Spinal cord (tissue), 10 donors: Measurements from ENCODE around the gene CFAP46. TPM values are rescaled to one million over a fixed set of nuclear protein-coding genes. Genes with fewer than 3 reads are reported as not detected.

Source experiments
- DNase-seq, 6 donors: peaks; one replicate each; pipeline versions ENCODE4 v3.0.0 to v3.0.0-alpha.2; 2013 to 2015; ENCODE audit warnings: low spot score in 6 of 6, low read depth in 4 of 6
- H3K27ac ChIP-seq: one replicate; pipeline ENCODE4 v1.5.1; 2013; ENCODE audit warnings: low read depth, low read length, control low read depth
- H3K27me3 ChIP-seq: one replicate; pipeline ENCODE4 v1.6.1; 2013; ENCODE audit warnings: low read length; ENCODE audit not compliant: control insufficient read depth, insufficient read depth
- H3K36me3 ChIP-seq: one replicate; pipeline ENCODE4 v1.6.1; 2013; ENCODE audit warnings: low read length; ENCODE audit not compliant: control insufficient read depth, insufficient read depth
- H3K4me1 ChIP-seq: one replicate; pipeline ENCODE4 v1.6.1; 2013; ENCODE audit warnings: low read length; ENCODE audit not compliant: control insufficient read depth, insufficient read depth
- H3K4me3 ChIP-seq: one replicate; pipeline ENCODE4 v1.5.1; 2013; ENCODE audit warnings: low read depth, low read length, control low read depth
- H3K9me3 ChIP-seq: one replicate; pipeline ENCODE4 v1.6.1; 2013; ENCODE audit warnings: low read length; ENCODE audit not compliant: control insufficient read depth, insufficient read depth
- WGBS: methylation state at CpG from one replicate; pipeline ENCODE4 v1.1.5; 2013; ENCODE audit warnings: missing lambda C conversion rate; ENCODE audit not compliant: insufficient coverage; 5-methylcytosine and 5-hydroxymethylcytosine counted together
- polyA plus RNA-seq, 2 donors: library from polyadenylated mRNA; unstranded; fragments of 120-200 nt; gene quantifications; one replicate each; pipeline ENCODE4 v1.2.1, GENCODE V29; 2013; ENCODE audit not compliant: insufficient read length in 2 of 2
- total RNA-seq, 2 donors: library from RNA; depleted of rRNA in 1 of 2; stranded (reverse); fragments of 120-200 nt in 1 of 2; fragments of >200 nt in 1 of 2; gene quantifications; one replicate each; pipeline versions ENCODE4 v1.2.3 to v1.2.4, GENCODE V29; 2013 to 2014
- donor health status: healthy.

The CFAP46 gene
- total and polyA plus RNA-seq, 4 donors = 5.3 to 14.3 (median 13.2) TPM

- Histone ChIP-seq H3K4me3 (no peak overlapping the region), H3K27me3 (peaks cover 28% of the 10 kb centered on the region), H3K27ac (no peak overlapping the region), H3K4me1 (peaks cover 13% of the 10 kb centered on the region), H3K9me3 (no peaks in the 10 kb centered on the region), H3K36me3 (peaks cover 14% of the 10 kb centered on the region)
- WGBS = 51% methylated on average over 9 of the region's 18 CpGs
- no peak for DNase-seq
Measured at GRCh38 chr10:132835848-132836233, 106.5 kb downstream of the CFAP46 start.

DNA sequence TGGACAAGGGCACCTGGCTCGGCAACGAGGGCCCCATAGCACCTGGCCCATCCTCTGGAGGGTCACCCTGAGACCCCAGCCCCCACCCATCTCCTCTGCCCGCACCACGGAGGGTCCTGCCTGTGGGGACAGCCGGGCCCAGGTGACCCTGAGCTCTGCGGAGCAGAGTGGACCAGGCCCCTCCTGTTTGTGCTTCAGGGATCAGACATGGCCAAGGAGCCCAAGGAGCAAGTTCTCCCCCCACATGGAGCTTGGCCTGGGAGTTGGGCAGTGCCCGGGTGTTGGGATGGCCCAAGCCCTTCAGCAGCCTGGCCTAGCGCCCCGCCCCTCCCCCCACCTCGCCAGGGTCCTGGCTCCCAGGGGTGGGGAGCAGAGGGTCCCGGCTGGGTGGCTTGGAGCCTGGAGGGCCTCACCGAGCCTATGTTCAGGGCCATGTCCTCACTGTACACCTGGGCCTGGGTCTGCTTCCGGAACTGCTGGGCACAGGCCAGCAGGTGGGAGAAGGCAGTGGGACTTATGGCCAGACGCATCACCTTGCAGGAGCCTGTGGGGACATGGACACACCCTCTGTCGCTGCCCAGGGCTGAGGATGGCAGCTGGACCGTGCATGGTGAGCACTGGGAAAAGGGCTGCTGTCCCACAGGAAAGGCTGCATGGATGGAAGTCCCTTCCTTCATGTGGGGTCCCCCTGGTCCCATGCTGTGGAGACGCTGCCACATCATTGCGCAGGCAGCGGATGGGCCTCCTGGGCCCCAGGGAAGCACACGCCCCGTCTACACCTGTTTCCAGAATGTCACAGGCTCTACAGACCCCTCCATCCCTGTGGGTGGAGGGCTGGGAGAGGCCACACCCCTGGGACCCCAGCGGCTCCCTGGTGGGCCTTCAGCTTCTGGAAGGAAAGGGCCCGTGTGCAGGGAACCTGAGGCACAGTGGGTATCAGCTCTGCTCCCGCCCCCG, 107.2 kb downstream of the CFAP46 start:
- DNase-seq = no peak
- 88% methylated on average over 17 of the region's 25 CpGs for whole genome bisulfite sequencing
- H3K27me3 ChIP-seq = peaks cover 28% of the 10 kb centered on the region

GRCh38 chr10:132834311-132834761, 108.0 kb downstream of the CFAP46 start:
- WGBS = 91% methylated on average over 16 of the region's 18 CpGs
- no peak for DNase-seq
- H3K27ac ChIP-seq = no peak overlapping the region
- peaks cover 28% of the 10 kb centered on the region for H3K27me3 ChIP-seq
- H3K4me1 ChIP-seq = peaks cover 13% of the 10 kb centered on the region
- H3K36me3 ChIP-seq = peaks cover 14% of the 10 kb centered on the region
- H3K4me3 ChIP-seq = no peak overlapping the region
- H3K9me3 ChIP-seq = no peaks in the 10 kb centered on the region

More for the DNA sequence above, 107.2 kb downstream of the CFAP46 start:
- no peak overlapping the region for H3K4me3 ChIP-seq
- no peaks in the 10 kb centered on the region for H3K9me3 ChIP-seq
- H3K4me1 ChIP-seq = peaks cover 13% of the 10 kb centered on the region
- H3K27ac ChIP-seq = no peak overlapping the region
- H3K36me3 ChIP-seq = peaks cover 14% of the 10 kb centered on the region

DNA sequence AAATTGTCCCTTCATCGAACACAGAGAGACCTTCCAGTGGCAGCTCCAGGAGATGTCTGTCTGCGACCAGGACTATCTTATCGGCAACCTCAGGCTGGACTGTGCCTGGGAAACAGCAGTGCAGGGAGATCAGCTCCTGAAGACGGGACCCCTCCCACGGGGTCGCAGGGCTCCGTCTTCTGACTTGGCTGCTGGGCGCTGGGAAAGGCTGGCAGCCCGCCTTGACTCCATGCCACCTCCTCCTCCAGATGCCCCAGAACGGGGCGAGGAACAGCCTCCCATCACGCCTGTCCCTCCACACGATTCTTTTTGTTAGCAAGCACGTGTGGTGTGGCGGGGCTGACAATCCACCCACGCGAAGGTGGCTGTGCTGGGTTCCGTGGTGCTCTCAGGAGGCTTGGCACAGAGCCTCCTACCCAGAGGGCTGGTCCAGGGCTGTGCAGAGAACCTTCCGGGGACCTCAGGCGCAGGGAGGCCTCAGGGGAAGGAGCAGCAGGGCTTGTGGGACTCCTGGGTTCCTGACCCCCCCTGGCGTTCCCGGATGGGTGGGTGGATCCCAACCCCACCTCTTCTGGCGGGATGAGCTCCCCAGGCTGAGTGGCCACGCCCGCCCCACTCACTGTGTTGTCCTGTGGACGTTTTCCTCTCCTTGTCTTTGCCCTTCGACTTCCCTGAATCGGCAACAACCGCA, 108.8 kb downstream of the CFAP46 start:
- H3K9me3 ChIP-seq = no peaks in the 10 kb centered on the region
- H3K27me3 ChIP-seq = peaks cover 25% of the 10 kb centered on the region
- H3K27ac ChIP-seq = no peak overlapping the region
- peaks cover 13% of the 10 kb centered on the region for H3K4me1 ChIP-seq
- no peak for DNase-seq
- WGBS = 77% methylated on average over 29 of the region's 29 CpGs
- H3K36me3 ChIP-seq = peaks cover 13% of the 10 kb centered on the region
- no peak overlapping the region for H3K4me3 ChIP-seq

DNA sequence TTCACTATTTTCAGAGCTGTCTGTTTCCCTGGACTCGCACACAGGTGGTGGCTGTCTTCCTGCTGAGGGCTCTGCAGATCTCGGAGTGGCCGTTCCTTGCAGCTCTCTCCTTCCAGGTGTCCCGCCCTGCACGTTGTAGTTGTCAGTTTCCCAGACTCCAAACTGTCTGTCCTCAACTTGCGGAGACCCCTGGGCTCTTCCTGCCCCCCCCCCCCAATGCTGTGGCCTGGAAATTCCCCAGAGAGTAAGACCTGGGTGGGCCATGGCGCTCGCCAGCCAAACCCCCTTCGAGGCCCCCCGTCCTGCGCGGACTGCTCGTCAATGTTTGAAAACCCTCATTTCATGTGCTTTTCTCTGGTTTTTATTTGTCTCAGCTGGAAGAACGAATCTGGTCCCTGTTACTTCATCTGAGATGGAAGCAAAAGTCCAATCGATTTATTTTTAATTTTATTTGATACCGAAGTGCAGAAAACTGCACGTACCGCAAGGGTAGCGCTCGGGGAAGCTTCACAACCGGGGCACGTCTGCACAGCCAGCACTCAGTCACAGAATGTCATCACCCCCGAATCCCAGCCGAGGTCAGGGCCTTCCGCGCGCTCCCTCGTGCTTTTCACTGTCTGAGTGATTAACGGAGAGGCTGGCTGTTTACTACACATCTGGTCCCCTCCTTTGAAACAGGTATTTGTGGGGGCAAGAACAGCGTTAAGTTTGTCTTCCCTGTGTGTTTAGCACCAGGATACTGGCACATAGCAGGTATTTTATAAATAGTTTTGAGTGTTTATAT, 110.0 kb downstream of the CFAP46 start:
- no peak overlapping the region for H3K4me3 ChIP-seq
- H3K27ac ChIP-seq = no peak overlapping the region
- H3K9me3 ChIP-seq = no peaks in the 10 kb centered on the region
- peaks cover 10% of the 10 kb centered on the region for H3K36me3 ChIP-seq
- no peak for DNase-seq
- H3K4me1 ChIP-seq = peaks cover 13% of the 10 kb centered on the region
- WGBS = 44% methylated on average over 21 of the region's 30 CpGs
- peaks cover 25% of the 10 kb centered on the region for H3K27me3 ChIP-seq

DNA sequence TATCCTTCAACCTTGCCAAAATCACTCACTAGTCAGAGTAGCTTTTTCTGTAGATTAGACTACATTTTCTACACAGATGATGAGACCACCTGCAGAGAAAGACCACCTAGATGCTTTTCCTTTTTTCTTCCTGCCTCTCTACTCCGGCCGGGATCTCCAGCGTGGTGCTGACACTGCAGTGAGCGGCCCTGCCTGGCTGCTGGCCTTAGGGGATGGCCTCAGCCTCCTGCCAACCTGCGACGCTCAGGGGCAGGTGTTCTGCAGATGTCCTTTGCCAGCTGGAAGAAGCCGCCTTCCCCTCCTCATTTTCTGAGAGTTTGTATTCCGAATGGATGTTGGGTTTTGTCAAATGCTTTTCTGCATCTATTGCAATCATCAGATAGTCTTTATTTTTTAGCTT, 113.0 kb downstream of the CFAP46 start:
- H3K27me3 ChIP-seq = peaks cover 22% of the 10 kb centered on the region

DNA sequence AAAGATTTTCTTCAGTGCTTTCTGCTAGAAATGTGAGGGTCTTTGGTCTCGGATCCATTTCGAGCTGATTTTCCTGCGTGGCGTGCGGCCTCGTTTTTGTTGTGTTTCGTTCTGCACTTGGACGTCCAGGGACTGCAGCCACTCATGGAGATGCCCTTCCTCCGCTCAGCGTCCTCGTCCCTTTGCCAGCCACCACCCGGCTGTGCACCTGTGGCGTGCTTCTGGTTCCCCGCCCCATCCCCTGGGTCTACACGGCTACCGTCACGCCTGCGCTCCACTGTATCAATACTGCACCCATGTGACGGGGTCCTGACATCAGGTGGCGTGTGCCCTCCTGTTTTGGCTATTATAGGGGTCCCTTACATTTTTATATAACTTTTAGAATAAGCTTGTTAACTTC, 113.7 kb downstream of the CFAP46 start:
- H3K4me3 ChIP-seq = no peak overlapping the region
- WGBS = 92% methylated on average over 15 of the region's 20 CpGs
- H3K4me1 ChIP-seq = no peaks in the 10 kb centered on the region
- DNase-seq = no peak
- H3K27me3 ChIP-seq = peaks cover 18% of the 10 kb centered on the region
- no peaks in the 10 kb centered on the region for H3K36me3 ChIP-seq
- no peaks in the 10 kb centered on the region for H3K9me3 ChIP-seq
- H3K27ac ChIP-seq = no peak overlapping the region

More for the DNA sequence above, 113.0 kb downstream of the CFAP46 start:
- H3K27ac ChIP-seq = no peak overlapping the region
- no peaks in the 10 kb centered on the region for H3K9me3 ChIP-seq
- H3K4me1 ChIP-seq = no peaks in the 10 kb centered on the region
- DNase-seq = no peak
- peaks cover 3% of the 10 kb centered on the region for H3K36me3 ChIP-seq
- H3K4me3 ChIP-seq = no peak overlapping the region
- 64% methylated on average over 4 of the region's 8 CpGs for WGBS

DNA sequence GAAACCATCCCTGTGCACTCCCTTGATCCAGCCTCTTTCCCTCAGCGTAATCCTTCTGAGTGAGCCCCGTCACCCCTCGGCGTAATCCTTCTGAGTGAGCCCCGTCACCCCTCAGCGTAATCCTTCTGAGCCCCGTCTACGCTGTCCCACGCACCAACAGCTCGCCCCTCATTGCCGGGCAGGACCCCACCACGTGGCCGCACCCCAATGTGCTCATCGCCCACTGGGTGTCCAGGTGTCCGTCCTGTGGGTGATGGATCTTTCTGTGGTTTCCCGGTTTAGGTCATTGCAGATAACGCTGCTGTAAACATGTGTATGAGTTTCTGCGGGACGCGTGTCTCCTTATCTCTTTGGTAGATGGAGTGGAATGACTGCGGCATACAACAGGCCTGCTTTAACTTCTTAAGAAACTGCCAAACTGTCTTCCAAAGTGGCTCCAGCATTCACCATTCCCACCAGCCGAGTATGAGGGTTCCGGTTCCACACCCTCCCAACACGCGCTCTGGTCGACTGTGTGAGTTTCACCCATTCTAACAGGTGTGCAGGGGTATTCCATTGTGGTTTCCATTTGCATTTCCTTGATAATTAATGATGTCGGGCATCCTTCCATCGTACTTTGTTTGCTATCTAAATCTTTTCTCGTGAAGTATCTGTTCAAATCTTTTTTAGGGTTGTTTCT, 114.4 kb downstream of the CFAP46 start:
- Histone ChIP-seq H3K4me1 (no peaks in the 10 kb centered on the region), H3K9me3 (no peaks in the 10 kb centered on the region), H3K27ac (no peak overlapping the region), H3K4me3 (no peak overlapping the region), H3K36me3 (no peaks in the 10 kb centered on the region), H3K27me3 (peaks cover 13% of the 10 kb centered on the region)
- 91% methylated on average over 14 of the region's 29 CpGs for WGBS
- DNase-seq = no peak

DNA sequence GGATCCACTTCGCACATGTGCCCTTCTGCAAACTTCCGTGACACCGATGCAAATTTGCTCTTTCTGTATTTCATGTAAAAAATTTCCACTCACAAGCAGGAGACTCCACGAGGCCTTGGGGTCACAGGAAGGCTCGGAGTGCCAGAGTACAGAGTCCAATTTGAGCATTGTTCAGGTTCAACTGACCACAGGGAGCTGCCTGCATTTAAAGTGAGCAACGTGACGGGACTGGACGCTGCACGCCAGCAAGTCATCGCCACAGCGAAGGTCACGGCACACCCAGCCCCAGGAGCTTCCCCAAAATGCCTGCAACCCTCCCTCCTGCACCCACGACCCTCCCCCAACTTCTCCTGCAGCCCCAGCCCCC, 115.0 kb downstream of the CFAP46 start:
- DNase-seq = no peak
- no peaks in the 10 kb centered on the region for H3K4me1 ChIP-seq
- peaks cover 9% of the 10 kb centered on the region for H3K27me3 ChIP-seq
- H3K4me3 ChIP-seq = no peak overlapping the region
- no peaks in the 10 kb centered on the region for H3K9me3 ChIP-seq
- H3K27ac ChIP-seq = no peak overlapping the region
- 88% methylated on average over 13 of the region's 13 CpGs for WGBS
- H3K36me3 ChIP-seq = no peaks in the 10 kb centered on the region
